Trophoblast cell (in vitro differentiated cells and primary cell): Measurements from ENCODE around the gene IFITM5.
A peak's percentile ranks its signal among the peaks of the same experiment; 100 is the strongest.

Experiments used
- DNase-seq, 2 donors: peaks; one replicate each; pipeline ENCODE4 v3.0.0-alpha.2; 2016
- H2AFZ ChIP-seq: 2 replicates; pipeline ENCODE4 v1.6.1; 2013; ENCODE audit warnings: low read length, moderate library complexity, mild to moderate bottlenecking; ENCODE audit not compliant: insufficient read depth, poor library complexity
- H2AK5ac ChIP-seq: 2 replicates; pipeline ENCODE4 v1.6.1; 2013; ENCODE audit warnings: mild to moderate bottlenecking, low read length
- H2BK120ac ChIP-seq: 2 replicates; pipeline ENCODE4 v1.6.1; 2013; ENCODE audit warnings: low read length, mild to moderate bottlenecking, moderate library complexity; ENCODE audit not compliant: insufficient read depth, poor library complexity
- H2BK12ac ChIP-seq: 2 replicates; pipeline ENCODE4 v1.6.1; 2013; ENCODE audit warnings: mild to moderate bottlenecking, low read length, moderate library complexity
- H2BK5ac ChIP-seq: 2 replicates; pipeline ENCODE4 v1.6.1; 2013; ENCODE audit warnings: low read length, low read depth, moderate library complexity, mild to moderate bottlenecking; ENCODE audit not compliant: poor library complexity
- H3K14ac ChIP-seq: 2 replicates; pipeline ENCODE4 v1.6.1; 2013; ENCODE audit warnings: mild to moderate bottlenecking, low read length
- H3K18ac ChIP-seq: 2 replicates; pipeline ENCODE4 v1.6.1; 2013; ENCODE audit warnings: mild to moderate bottlenecking, low read length
- H3K23ac ChIP-seq: 2 replicates; pipeline ENCODE4 v1.6.1; 2013; ENCODE audit warnings: low read length
- H3K27ac ChIP-seq: 2 replicates; pipeline ENCODE4 v1.5.1; 2013; ENCODE audit warnings: low read depth, mild to moderate bottlenecking, inconsistent platforms, low read length, moderate library complexity
- H3K27me3 ChIP-seq: 2 replicates; pipeline ENCODE4 v1.6.1; 2013; ENCODE audit warnings: inconsistent platforms, mild to moderate bottlenecking, low read length, moderate library complexity; ENCODE audit not compliant: insufficient read depth
- H3K36me3 ChIP-seq, 2 experiments: 1 replicate in 1 of 2; 2 replicates in 1 of 2; pipeline ENCODE4 v1.6.1; 2013; ENCODE audit warnings: low read length in 2 of 2, mild to moderate bottlenecking in 2 of 2, moderate library complexity in 1 of 2; ENCODE audit not compliant: insufficient read depth in 2 of 2, control insufficient read depth in 1 of 2
- H3K4ac ChIP-seq: 2 replicates; pipeline ENCODE4 v1.6.1; 2013; ENCODE audit warnings: low read depth, mild to moderate bottlenecking, low read length, moderate library complexity
- H3K4me1 ChIP-seq, 2 experiments: 1 replicate in 1 of 2; 2 replicates in 1 of 2; pipeline ENCODE4 v1.6.1; 2013; ENCODE audit warnings: low read length in 2 of 2, mild to moderate bottlenecking in 2 of 2, moderate library complexity in 1 of 2; ENCODE audit not compliant: insufficient read depth in 2 of 2, control insufficient read depth in 1 of 2
- H3K4me2 ChIP-seq: 2 replicates; pipeline ENCODE4 v1.6.1; 2013; ENCODE audit warnings: inconsistent platforms, mild to moderate bottlenecking, low read length, moderate library complexity
- H3K4me3 ChIP-seq: 2 replicates; pipeline ENCODE4 v1.5.1; 2013; ENCODE audit warnings: mild to moderate bottlenecking, low read depth, low read length, inconsistent platforms
- H3K79me1 ChIP-seq: one replicate; pipeline ENCODE4 v1.6.1; 2013; ENCODE audit warnings: low read length
- H3K79me2 ChIP-seq: 2 replicates; pipeline ENCODE4 v1.6.1; 2013; ENCODE audit warnings: low read length, mild to moderate bottlenecking; ENCODE audit not compliant: control insufficient read depth, insufficient read depth, poor library complexity
- H3K9ac ChIP-seq: 2 replicates; pipeline ENCODE4 v1.6.1; 2013; ENCODE audit warnings: mild to moderate bottlenecking, low read length
- H3K9me3 ChIP-seq: 2 replicates; pipeline ENCODE4 v1.6.1; 2013; ENCODE audit warnings: low read depth, mild to moderate bottlenecking, control low read depth, inconsistent platforms, low read length; ENCODE audit not compliant: insufficient read depth
- H4K12ac ChIP-seq: 2 replicates; pipeline ENCODE4 v1.6.1; 2013; ENCODE audit warnings: low read depth, mild to moderate bottlenecking, low read length, moderate library complexity
- H4K8ac ChIP-seq: 2 replicates; pipeline ENCODE4 v1.6.1; 2013; ENCODE audit warnings: low read depth, mild to moderate bottlenecking, low read length, moderate library complexity
- H4K91ac ChIP-seq: one replicate; pipeline ENCODE4 v1.6.1; 2013; ENCODE audit warnings: low read depth, mild to moderate bottlenecking, low read length, moderate library complexity
- WGBS: extraction: QIAGEN DNeasy Blood & Tissue Kit; methylation state at CpG from one replicate; pipeline ENCODE4 v1.1.7; 2013; ENCODE audit warnings: missing lambda C conversion rate; ENCODE audit not compliant: insufficient read length, insufficient coverage; ENCODE audit errors: extremely low coverage; 5-methylcytosine and 5-hydroxymethylcytosine counted together

Gene IFITM5

GRCh38 chr11:291281-292210 lies 7.8 kb downstream of the IFITM5 start:
- Histone ChIP-seq H3K14ac (no peak overlapping the region), H3K4me2 (no peak overlapping the region)

GRCh38 chr11:290621-291231 lies 8.6 kb downstream of the IFITM5 start:
- no peak overlapping the region for H3K9ac ChIP-seq
- no peak overlapping the region for H3K4me3 ChIP-seq
- H4K12ac ChIP-seq, result no peak overlapping the region
- peaks cover 6% of the 10 kb centered on the region for H3K79me2 ChIP-seq
- peaks cover 21 to 25% of the 10 kb centered on the region in 2 experiments for H3K36me3 ChIP-seq
- H3K27ac ChIP-seq, result no peak overlapping the region
- H3K4me2 ChIP-seq, result no peak overlapping the region
- no peak overlapping the region for H2AFZ ChIP-seq
- H3K4ac ChIP-seq, result no peak overlapping the region
- no peak for DNase-seq
- no peak overlapping the region for H3K23ac ChIP-seq
- no peaks in the 10 kb centered on the region for H3K9me3 ChIP-seq
- WGBS, result no CpG with 5 or more reads among the region's 13 CpGs
- H4K91ac ChIP-seq, result no peak overlapping the region
- no peak overlapping the region for H4K8ac ChIP-seq
- no peak overlapping the region for H3K14ac ChIP-seq
- H3K4me1 ChIP-seq, result peaks cover 24 to 28% of the 10 kb centered on the region in 2 experiments
- no peak overlapping the region for H2AK5ac ChIP-seq
- no peak overlapping the region for H2BK12ac ChIP-seq
- no peak overlapping the region for H2BK120ac ChIP-seq
- peaks cover 6% of the 10 kb centered on the region for H3K79me1 ChIP-seq
- peak overlapping the region; percentile 18 for H3K18ac ChIP-seq
- no peaks in the 10 kb centered on the region for H3K27me3 ChIP-seq
- H2BK5ac ChIP-seq, result no peak overlapping the region

More at GRCh38 chr11:291281-292210, 7.8 kb downstream of the IFITM5 start:
- no peaks in the 10 kb centered on the region for H3K9me3 ChIP-seq
- H2AFZ ChIP-seq, result no peak overlapping the region
- H3K79me2 ChIP-seq, result peaks cover 6% of the 10 kb centered on the region
- peaks cover 25 to 28% of the 10 kb centered on the region in 2 experiments for H3K4me1 ChIP-seq
- H3K27ac ChIP-seq, result no peak overlapping the region
- no peak overlapping the region for H2BK12ac ChIP-seq
- no peaks in the 10 kb centered on the region for H3K27me3 ChIP-seq
- H2BK120ac ChIP-seq, result no peak overlapping the region
- H3K4ac ChIP-seq, result no peak overlapping the region
- no peak overlapping the region for H3K23ac ChIP-seq
- no peak for DNase-seq
- H4K91ac ChIP-seq, result no peak overlapping the region
- H3K36me3 ChIP-seq, result peaks cover 25% of the 10 kb centered on the region in 2 experiments
- peaks cover 6% of the 10 kb centered on the region for H3K79me1 ChIP-seq
- H2BK5ac ChIP-seq, result no peak overlapping the region
- peak overlapping the region; percentile 32 for H4K12ac ChIP-seq
- H3K18ac ChIP-seq, result no peak overlapping the region
- H2AK5ac ChIP-seq, result no peak overlapping the region
- no peak overlapping the region for H4K8ac ChIP-seq
- no peak overlapping the region for H3K4me3 ChIP-seq
- no peak overlapping the region for H3K9ac ChIP-seq
- WGBS, result no CpG with 5 or more reads among the region's 44 CpGs

GRCh38 chr11:289712-290620 lies 9.4 kb downstream of the IFITM5 start:
- H3K9me3 ChIP-seq, result no peaks in the 10 kb centered on the region
- H3K4me2 ChIP-seq, result peak overlapping the region; percentile 53
- H2BK5ac ChIP-seq, result no peak overlapping the region
- H3K18ac ChIP-seq, result peak overlapping the region; percentile 4
- no peak overlapping the region for H2BK120ac ChIP-seq
- peak overlapping the region; percentile 3 for H4K91ac ChIP-seq
- H3K79me1 ChIP-seq, result peaks cover 6% of the 10 kb centered on the region
- H3K4ac ChIP-seq, result peak overlapping the region; percentile 18
- H3K4me1 ChIP-seq, result peaks cover 21 to 27% of the 10 kb centered on the region in 2 experiments
- peak overlapping the region; percentile 3 for H2BK12ac ChIP-seq
- peak overlapping the region; percentile 40 for H4K8ac ChIP-seq
- no peak overlapping the region for H2AFZ ChIP-seq
- no peak for DNase-seq
- H3K27me3 ChIP-seq, result no peaks in the 10 kb centered on the region
- H3K4me3 ChIP-seq, result no peak overlapping the region
- WGBS, result no CpG with 5 or more reads among the region's 48 CpGs
- H4K12ac ChIP-seq, result peak overlapping the region; percentile 27
- no peak overlapping the region for H3K23ac ChIP-seq
- H3K9ac ChIP-seq, result no peak overlapping the region
- H3K14ac ChIP-seq, result peak overlapping the region; percentile 38
- H3K27ac ChIP-seq, result no peak overlapping the region
- H3K79me2 ChIP-seq, result peaks cover 6% of the 10 kb centered on the region
- H3K36me3 ChIP-seq, result peaks cover 17 to 24% of the 10 kb centered on the region in 2 experiments
- peak overlapping the region; percentile 11 for H2AK5ac ChIP-seq

GRCh38 chr11:289398-289711 lies 10.0 kb downstream of the IFITM5 start:
- Histone ChIP-seq H3K14ac (peak overlapping the region; percentile 38), H4K12ac (peak overlapping the region; percentile 9), H3K27ac (no peak overlapping the region), H3K9me3 (no peaks in the 10 kb centered on the region), H3K36me3 (peaks cover 12 to 20% of the 10 kb centered on the region in 2 experiments), H2BK12ac (peak overlapping the region; percentile 3), H2AFZ (no peak overlapping the region), H3K4me1 (peaks cover 21 to 28% of the 10 kb centered on the region in 2 experiments), H4K8ac (peak overlapping the region; percentile 39), H2BK5ac (no peak overlapping the region), H3K9ac (no peak overlapping the region), H3K18ac (no peak overlapping the region), H4K91ac (peak overlapping the region; percentile 3), H3K4me3 (peak overlapping the region; percentile 19), H3K79me1 (peaks cover 7% of the 10 kb centered on the region), H3K4ac (peak overlapping the region; percentile 18), H3K79me2 (peaks cover 6% of the 10 kb centered on the region), H3K27me3 (no peaks in the 10 kb centered on the region), H3K23ac (no peak overlapping the region), H2BK120ac (no peak overlapping the region), H2AK5ac (peak overlapping the region; percentile 11), H3K4me2 (peak overlapping the region; percentile 53)
- no peak for DNase-seq
- WGBS, result no CpG with 5 or more reads among the region's 14 CpGs
